CD14-positive monocyte (primary cell): ENCODE data around the gene RANBP3. TPM values are rescaled to one million over a fixed set of nuclear protein-coding genes. Genes with fewer than 3 reads are reported as not detected.

Experiments used
- DNase-seq, 3 donors: peaks; one replicate each; pipeline ENCODE4 v3.0.0-alpha.2; 2011 to 2022
- H2AFZ ChIP-seq: 2 replicates; pipeline ENCODE4 v1.6.0; 2012; ENCODE audit warnings: mild to moderate bottlenecking, low read depth, low read length, inconsistent platforms; ENCODE audit not compliant: insufficient read depth, poor library complexity, severe bottlenecking
- H3K27ac ChIP-seq, 2 donors: 1 replicate in 1 of 2; 2 replicates in 1 of 2; pipeline ENCODE4 v1.5.1; 2012 to 2013; ENCODE audit warnings: low read length in 2 of 2, control low read depth in 1 of 2, inconsistent platforms in 1 of 2, low read depth in 1 of 2, mild to moderate bottlenecking in 1 of 2
- H3K27me3 ChIP-seq, 2 donors: one replicate each; pipeline versions ENCODE4 v1.6.0 to v1.6.1; 2011 to 2013; ENCODE audit warnings: low read length in 2 of 2; ENCODE audit not compliant: control insufficient read depth in 2 of 2, insufficient read depth in 2 of 2
- H3K36me3 ChIP-seq, 2 donors: replicated peaks in 1 of 2; 1 replicate in 1 of 2; 2 replicates in 1 of 2; pipeline versions ENCODE4 v1.5.1 to v1.6.1; 2012 to 2013; ENCODE audit warnings: low read length in 2 of 2, control low read depth in 1 of 2, inconsistent platforms in 1 of 2, mild to moderate bottlenecking in 1 of 2; ENCODE audit not compliant: insufficient read depth in 2 of 2, control insufficient read depth in 1 of 2
- H3K4me1 ChIP-seq, 2 donors: 1 replicate in 1 of 2; 2 replicates in 1 of 2; pipeline versions ENCODE4 v1.5.1 to v1.6.1; 2012 to 2013; ENCODE audit warnings: low read length in 2 of 2, control low read depth in 1 of 2, inconsistent platforms in 1 of 2, mild to moderate bottlenecking in 1 of 2, moderate library complexity in 1 of 2; ENCODE audit not compliant: insufficient read depth in 2 of 2, control insufficient read depth in 1 of 2
- H3K4me2 ChIP-seq: replicated peaks from 2 replicates; pipeline ENCODE3; 2012; ENCODE audit warnings: low read length, moderate library complexity, mild to moderate bottlenecking; ENCODE audit not compliant: poor library complexity, severe bottlenecking; ENCODE audit errors: extremely low read depth
- H3K4me3 ChIP-seq, 3 experiments: fragments of 200-600 bp in 1 of 3; sonication (generic) in 1 of 3; replicated peaks in 1 of 3; 1 replicate in 2 of 3; 2 replicates in 1 of 3; pipeline ENCODE4 v1.5.1; 2011 to 2013; ENCODE audit warnings: low read length in 3 of 3, mild to moderate bottlenecking in 3 of 3, control low read depth in 2 of 3, low read depth in 2 of 3, inconsistent platforms in 1 of 3, moderate library complexity in 1 of 3
- H3K79me2 ChIP-seq: 2 replicates; pipeline ENCODE4 v1.6.0; 2012; ENCODE audit warnings: mild to moderate bottlenecking, control low read depth, inconsistent platforms, low read length, moderate library complexity; ENCODE audit not compliant: insufficient read depth
- H3K9ac ChIP-seq: 2 replicates; pipeline ENCODE4 v1.6.0; 2017; ENCODE audit warnings: low read length, mild to moderate bottlenecking; ENCODE audit not compliant: insufficient read depth, poor library complexity, severe bottlenecking
- H3K9me3 ChIP-seq, 2 donors: replicated peaks in 1 of 2; 1 replicate in 1 of 2; 2 replicates in 1 of 2; pipeline versions ENCODE4 v1.5.1 to v1.6.1; 2012 to 2013; ENCODE audit warnings: low read length in 2 of 2, control low read depth in 1 of 2; ENCODE audit not compliant: control insufficient read depth in 1 of 2, insufficient read depth in 1 of 2
- H4K20me1 ChIP-seq: 2 replicates; pipeline ENCODE4 v1.6.0; 2012; ENCODE audit warnings: mild to moderate bottlenecking, low read length, control low read depth, moderate library complexity; ENCODE audit not compliant: insufficient read depth
- H3K27ac Mint-ChIP-seq, 7 donors: one replicate each; pipeline ENCODE4 v1.8.0; 2020; ENCODE audit warnings: mild to moderate bottlenecking in 7 of 7, mixed read lengths in 7 of 7, moderate library complexity in 6 of 7, inconsistent platforms in 2 of 7
- H3K27me3 Mint-ChIP-seq, 3 donors: one replicate each; pipeline ENCODE4 v1.8.0; 2021 to 2022; ENCODE audit warnings: low read depth in 3 of 3, mild to moderate bottlenecking in 3 of 3, mixed read lengths in 3 of 3, moderate library complexity in 3 of 3, inconsistent platforms in 1 of 3
- H3K36me3 Mint-ChIP-seq, 2 donors: one replicate each; pipeline ENCODE4 v1.8.0; 2020; ENCODE audit warnings: mixed read lengths in 2 of 2, inconsistent platforms in 1 of 2, mild to moderate bottlenecking in 1 of 2
- H3K4me1 Mint-ChIP-seq: one replicate; pipeline ENCODE4 v1.8.0; 2020; ENCODE audit warnings: mild to moderate bottlenecking, mixed read lengths
- H3K4me3 Mint-ChIP-seq, 2 donors: one replicate each; pipeline ENCODE4 v1.8.0; 2020; ENCODE audit warnings: mild to moderate bottlenecking in 2 of 2, mixed read lengths in 2 of 2, moderate library complexity in 1 of 2
- H3K9me3 Mint-ChIP-seq, 7 donors: one replicate each; pipeline ENCODE4 v1.8.0; 2020 to 2022; ENCODE audit warnings: mixed read lengths in 7 of 7, mild to moderate bottlenecking in 6 of 7, moderate library complexity in 6 of 7, inconsistent platforms in 2 of 7
- CTCF ChIP-seq: fragments of 200-600 bp; IDR thresholded peaks from one replicate; pipeline ENCODE4 v1.8.0; 2022; ENCODE audit warnings: antibody characterized with exemption, mild to moderate bottlenecking
- WGBS: methylation state at CpG from one replicate; pipeline ENCODE4 v1.1.5; 2013; ENCODE audit warnings: missing lambda C conversion rate; ENCODE audit not compliant: insufficient coverage; 5-methylcytosine and 5-hydroxymethylcytosine counted together
- intact Hi-C, 2 donors: fragments of 100-400 bp; cut with micrococcal nuclease; formaldehyde crosslinking; loops; one replicate each; pipeline versions ENCODE4 v1.15.0 to v1.15.1; 2023
- polyA plus RNA-seq, 3 donors: library from polyadenylated mRNA; depleted of rRNA in 1 of 3; unstranded in 2 of 3; stranded (reverse) in 1 of 3; fragments of 300-500 nt in 2 of 3; fragments of >200 nt in 1 of 3; fragmentation: Illumina TruSeq in 2 of 3; gene quantifications; 1 replicate in 2 of 3; 2 replicates in 1 of 3; pipeline ENCODE4 v1.2.3, GENCODE V29; 2012 to 2021

Gene RANBP3
- polyA plus RNA-seq, 3 donors: 4.5 to 49.5 (median 8.1) TPM

GRCh38 chr19:5977222-5977784, 637 bp downstream of the RANBP3 start:
- H3K4me3 Mint-ChIP-seq: peak overlapping the region; percentile 85 to 91
- Histone ChIP-seq H3K27me3 (no peaks in the 10 kb centered on the region), H3K4me1 (peaks cover 23 to 29% of the 10 kb centered on the region in 2 donors), H4K20me1 (peaks cover 35% of the 10 kb centered on the region), H3K27ac (peak overlapping the region; percentile 93), H3K4me3 (peak overlapping the region; percentile 72 to 91 (median 91)), H2AFZ (peak overlapping the region; percentile 98), H3K9ac (peak overlapping the region; percentile 98), H3K4me2 (peak overlapping the region; percentile 87), H3K9me3 (no peaks in the 10 kb centered on the region), H3K79me2 (peaks cover 65% of the 10 kb centered on the region), H3K36me3 (peaks cover 14 to 38% of the 10 kb centered on the region in 2 donors)
- H3K27me3 Mint-ChIP-seq: no peaks in the 10 kb centered on the region
- peaks cover 41% of the 10 kb centered on the region for H3K4me1 Mint-ChIP-seq
- WGBS: 1% methylated on average over 43 of the region's 43 CpGs
- peaks cover 11 to 32% of the 10 kb centered on the region in 2 donors for H3K36me3 Mint-ChIP-seq
- H3K27ac Mint-ChIP-seq: peak overlapping the region; percentile 81 to 95 (median 93)
- no peak for TF ChIP-seq CTCF
- no peaks in the 10 kb centered on the region for H3K9me3 Mint-ChIP-seq
- intact Hi-C loops: loop anchor here (5.0 to 10.0 kb wide), 2 partner anchors 70 to 73 kb away; partner anchors contain the start of genes NDUFA11 (in 1 of the 2) and VMAC (in 1 of the 2)
- no peak for DNase-seq

GRCh38 chr19:5976768-5977167, 1.2 kb downstream of the RANBP3 start:
- Histone ChIP-seq H4K20me1 (peaks cover 41% of the 10 kb centered on the region), H3K9ac (peak overlapping the region; percentile 98), H3K27me3 (no peaks in the 10 kb centered on the region), H3K79me2 (peaks cover 70% of the 10 kb centered on the region), H3K27ac (peak overlapping the region in 1 of 2 donors; percentile 93), H3K4me2 (peak overlapping the region; percentile 87), H3K4me3 (peak overlapping the region; percentile 72 to 91 (median 91)), H3K9me3 (no peaks in the 10 kb centered on the region), H3K4me1 (peaks cover 23 to 29% of the 10 kb centered on the region in 2 donors), H2AFZ (peak overlapping the region; percentile 98), H3K36me3 (peaks cover 17 to 43% of the 10 kb centered on the region in 2 donors)
- Mint-ChIP-seq H3K27me3 (no peaks in the 10 kb centered on the region), H3K4me3 (peak overlapping the region; percentile 85 to 91), H3K9me3 (no peaks in the 10 kb centered on the region), H3K36me3 (peaks cover 15 to 35% of the 10 kb centered on the region in 2 donors), H3K4me1 (peaks cover 44% of the 10 kb centered on the region), H3K27ac (peak overlapping the region in 5 of 7 donors; percentile 82 to 95 (median 93))
- no peak for TF ChIP-seq CTCF
- intact Hi-C loops: loop anchor here (5.0 to 10.0 kb wide), 2 partner anchors 69 to 72 kb away; partner anchors contain the start of genes NDUFA11 (in 1 of the 2) and VMAC (in 1 of the 2)
- DNase-seq: no peak
- 72% methylated on average over 6 of the region's 8 CpGs for WGBS
